Stimulated activated CD8-positive, alpha-beta memory T cell treated with anti-CD3 and anti-CD28 coated beads, Interleukin-7, amount 100 ng/mL, for 1 hour (primary cell): ENCODE results near the gene GABRA1.

Experiments
- DNase-seq, 2 donors: peaks; one replicate each; pipeline ENCODE4 v3.0.0-alpha.2; 2020; ENCODE audit warnings: low read depth in 2 of 2

The GABRA1 gene

DNA sequence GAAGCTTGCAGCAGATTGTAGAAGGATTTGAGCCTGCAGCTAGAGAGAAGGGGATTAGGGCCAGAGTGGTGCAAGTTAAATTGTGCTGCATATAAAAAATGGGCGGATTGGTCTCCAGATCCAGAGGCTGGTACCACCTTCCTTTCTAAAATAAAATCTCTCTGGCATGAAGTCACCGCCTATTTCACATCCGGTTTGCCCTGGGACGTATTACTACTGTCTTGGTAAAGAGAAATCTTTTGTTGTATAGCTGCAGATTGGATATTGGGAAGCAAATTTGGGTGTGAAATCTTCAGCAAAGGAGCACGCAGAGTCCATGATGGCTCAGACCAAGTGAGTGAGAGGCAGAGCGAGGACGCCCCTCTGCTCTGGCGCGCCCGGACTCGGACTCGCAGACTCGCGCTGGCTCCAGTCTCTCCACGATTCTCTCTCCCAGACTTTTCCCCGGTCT, at the start of gene GABRA1:
Gene GABRA1, plus strand, starts transcription at position 180 of the 451 bp plus-strand sequence. CDS start 2,691 bp downstream, outside the sequence.
- no peak for DNase-seq

DNA sequence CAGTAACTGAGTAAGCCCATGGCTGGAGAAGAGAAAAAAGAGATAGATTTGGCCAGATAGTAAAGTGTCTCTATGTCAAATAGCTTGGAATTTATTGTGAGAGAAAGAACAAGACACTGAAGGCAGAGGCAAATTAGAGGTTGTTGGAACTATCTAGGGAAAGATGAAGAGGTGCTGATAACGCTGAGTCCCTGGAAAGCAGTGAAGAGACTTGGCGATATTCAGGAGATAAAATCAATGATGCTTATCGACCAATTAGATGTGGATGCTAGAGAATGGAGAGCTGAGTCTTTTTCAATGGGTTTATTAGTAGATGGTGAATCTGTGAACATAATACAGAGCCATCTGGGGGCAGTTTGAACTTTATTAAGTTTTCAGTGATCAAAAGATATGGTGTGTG, 48.6 kb upstream of the GABRA1 start:
- DNase-seq, result no peak

DNA sequence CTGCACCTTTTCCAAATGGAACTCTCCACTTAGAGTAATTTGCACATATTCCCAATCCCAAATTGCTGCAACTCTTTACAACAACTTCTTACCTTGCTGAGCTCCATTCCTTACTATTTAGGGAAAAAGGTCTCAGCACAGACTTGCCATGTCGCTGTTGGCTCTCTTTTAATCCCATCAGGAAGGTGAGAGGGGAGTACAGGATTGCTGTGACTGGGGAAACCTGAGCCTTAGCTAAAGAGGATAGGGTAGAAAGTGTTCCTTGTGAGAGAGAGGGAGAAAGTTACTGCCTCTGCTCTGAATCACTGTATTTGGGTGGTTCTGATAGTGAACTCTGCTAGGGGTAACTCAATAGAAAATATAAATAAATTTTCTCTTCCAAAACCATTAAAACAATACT, 43.7 kb upstream of the GABRA1 start:
- no peak for DNase-seq

DNA sequence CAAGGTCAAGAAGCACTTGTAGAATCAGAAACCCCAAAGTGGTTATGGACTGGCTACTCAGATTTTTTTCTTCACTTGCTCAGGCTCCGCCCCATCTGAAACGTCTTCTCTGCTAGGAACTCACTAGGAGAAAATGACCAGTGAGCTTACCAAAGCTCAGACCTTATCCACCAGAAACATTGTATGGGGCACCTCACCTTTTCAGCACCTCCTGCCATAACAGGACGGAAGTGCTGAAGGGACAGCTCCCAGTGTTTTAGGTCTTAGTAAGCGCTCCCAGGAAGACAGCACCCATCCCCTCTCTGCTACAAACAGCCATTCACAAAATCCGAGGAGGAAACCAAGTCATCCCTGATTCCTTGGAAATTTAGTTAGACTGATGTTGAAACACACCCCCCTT, 1.2 kb upstream of the GABRA1 start:
- no peak for DNase-seq

DNA sequence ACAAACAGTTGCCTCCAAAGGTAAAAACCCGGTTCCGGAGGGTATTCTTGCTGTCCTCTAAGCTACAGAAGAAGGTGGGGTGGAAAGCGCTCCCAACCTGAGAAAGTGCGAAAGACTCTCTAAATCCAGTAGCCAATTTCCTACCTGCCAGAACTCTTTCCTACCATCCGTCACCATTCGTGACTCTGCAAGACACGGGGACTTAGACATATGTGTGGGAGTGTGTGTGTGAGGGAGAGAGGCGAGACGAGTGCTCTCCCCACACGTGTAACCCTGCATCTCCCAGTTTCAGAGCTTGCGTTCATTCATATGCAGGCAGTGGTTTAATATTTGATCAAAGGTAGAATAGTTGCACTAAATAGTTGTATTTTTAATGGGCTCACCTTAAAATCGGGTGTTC, 473 bp upstream of the GABRA1 start:
- DNase-seq, result no peak

DNA sequence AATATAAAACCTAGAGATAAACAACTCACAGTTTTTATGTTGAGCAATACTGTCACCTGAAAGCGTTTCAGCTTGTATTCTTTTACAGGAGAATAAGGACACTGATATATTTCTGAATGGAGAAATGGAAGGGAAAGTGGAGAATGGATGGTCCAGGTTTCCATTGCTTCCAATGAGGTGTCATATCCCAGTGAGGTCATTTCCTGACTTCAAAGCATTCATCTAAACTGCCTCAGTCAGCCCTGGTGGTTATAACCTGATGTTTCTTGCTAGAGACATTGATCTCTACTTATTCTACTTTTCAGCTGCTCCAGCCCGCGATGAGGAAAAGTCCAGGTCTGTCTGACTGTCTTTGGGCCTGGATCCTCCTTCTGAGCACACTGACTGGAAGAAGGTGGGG, 2.6 kb downstream of the GABRA1 start:
- DNase-seq, result no peak

DNA sequence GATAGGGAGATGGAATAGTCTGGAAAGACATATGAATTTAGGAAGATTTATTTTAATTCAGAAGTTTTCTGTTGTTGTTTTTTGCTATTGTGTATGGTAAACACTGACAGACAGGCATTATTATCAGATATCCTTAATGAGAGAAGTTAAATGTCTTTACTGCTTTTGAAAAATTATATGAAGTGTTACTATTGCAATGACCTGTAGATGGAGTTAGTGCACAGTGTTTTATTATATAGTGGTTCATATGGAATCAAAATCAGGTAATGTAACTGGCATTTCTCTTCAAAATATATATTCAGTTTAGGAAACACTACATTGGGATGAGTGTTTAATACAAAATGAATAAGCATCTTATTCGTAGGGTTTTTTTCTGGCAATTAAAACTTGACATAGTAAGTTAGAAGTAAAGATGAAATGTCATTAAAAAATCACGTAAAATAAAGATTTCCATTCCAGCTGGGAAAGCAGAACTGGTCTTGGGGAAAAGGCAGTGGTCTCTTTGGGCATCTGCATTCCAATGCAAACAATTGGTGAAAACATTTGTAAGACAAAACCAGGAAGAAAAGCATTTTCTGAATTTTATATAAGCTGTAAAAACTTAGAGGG, 3.9 kb downstream of the GABRA1 start:
- DNase-seq, result no peak

DNA sequence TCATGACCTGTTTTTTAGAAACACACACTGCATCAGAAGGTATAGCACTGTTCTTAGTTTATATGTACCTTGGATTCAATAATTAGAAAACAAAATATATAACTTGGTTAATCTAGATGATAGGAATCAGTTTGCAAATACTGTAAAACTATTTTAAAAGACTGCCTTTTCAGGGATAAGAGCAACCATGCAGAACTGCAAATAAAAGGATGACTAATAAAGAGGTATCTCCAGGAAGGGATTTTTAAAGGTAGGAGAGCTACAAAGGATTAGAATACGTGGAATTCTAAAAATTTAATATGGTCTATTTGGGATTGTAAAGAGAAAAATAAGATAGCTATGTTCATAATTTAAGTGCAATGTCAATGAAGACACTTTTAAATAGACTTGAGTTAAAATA, 9.4 kb downstream of the GABRA1 start:
- DNase-seq, result no peak

DNA sequence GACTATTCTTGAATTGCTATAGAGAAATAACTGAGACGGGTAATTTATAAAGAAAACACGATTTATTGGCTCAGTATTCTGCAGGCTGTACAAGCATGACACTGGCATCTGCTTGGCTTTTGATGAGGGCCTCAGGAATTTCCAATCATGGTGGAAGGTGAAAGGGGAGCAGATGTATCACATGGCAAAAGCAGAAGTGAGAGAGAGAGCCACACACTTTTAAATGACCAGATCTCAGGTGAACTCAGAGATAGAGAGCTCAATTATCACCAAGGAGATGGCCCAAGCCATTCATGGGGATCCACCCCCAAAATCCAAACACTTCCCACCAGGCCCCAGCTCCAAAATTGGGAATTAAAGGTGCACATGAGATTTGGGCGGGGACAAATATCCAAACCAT, 15.3 kb downstream of the GABRA1 start:
- DNase-seq, result no peak

DNA sequence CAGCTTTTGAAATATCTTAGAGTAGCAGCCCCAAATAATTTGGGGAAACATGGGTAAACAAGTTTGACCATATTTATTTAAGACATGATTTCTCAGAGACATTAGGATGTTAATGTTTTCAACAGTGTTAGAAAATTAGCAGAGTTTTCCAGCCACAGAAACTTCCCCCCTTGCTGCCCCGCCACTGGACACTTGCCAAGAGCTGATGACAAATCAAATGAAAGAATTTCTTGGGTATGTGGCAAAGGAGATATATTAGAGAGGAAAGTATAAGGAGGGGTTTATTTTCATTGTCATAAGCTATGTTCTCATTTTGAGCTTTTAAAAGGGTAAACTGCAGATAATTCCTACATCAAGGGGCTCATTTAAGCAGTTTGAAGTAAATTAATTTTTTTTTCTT, 15.9 kb downstream of the GABRA1 start:
- no peak for DNase-seq

DNA sequence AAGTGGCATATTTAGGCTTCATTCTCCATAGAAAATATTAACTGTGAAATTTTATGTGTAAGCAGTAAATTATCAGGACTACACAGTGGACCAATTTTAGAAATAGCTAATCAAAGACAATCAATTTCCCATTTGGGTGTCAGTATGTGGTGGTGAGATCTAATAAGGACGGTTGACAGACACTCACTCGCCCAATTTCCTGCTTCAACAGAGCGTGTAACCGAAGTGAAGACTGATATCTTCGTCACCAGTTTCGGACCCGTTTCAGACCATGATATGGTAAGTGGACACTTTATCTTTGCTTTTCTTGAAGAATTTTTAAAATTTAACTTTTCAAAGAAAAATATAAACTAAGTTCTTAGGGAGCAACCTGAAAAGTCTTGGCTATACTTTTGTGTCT, 17.6 kb downstream of the GABRA1 start:
- no peak for DNase-seq

DNA sequence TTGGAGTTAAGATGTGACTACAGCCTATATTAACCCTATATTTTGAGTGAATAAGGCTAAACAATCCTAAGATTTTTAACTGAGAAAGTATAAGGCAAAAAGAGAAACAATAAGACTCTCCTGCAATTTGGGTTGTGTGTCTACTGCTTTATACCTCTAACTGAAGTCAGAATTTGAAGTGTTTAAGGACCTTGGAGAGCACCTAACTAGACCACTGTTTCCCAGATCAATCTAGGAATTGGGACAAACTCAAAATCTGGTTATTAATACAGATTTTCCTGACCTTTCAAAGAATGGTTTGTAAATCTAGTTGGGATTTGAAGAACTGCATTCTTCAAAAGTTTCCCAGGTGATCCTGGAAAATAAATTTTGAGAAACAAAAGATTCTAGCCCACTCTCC, 42.1 kb downstream of the GABRA1 start:
- no peak for DNase-seq

DNA sequence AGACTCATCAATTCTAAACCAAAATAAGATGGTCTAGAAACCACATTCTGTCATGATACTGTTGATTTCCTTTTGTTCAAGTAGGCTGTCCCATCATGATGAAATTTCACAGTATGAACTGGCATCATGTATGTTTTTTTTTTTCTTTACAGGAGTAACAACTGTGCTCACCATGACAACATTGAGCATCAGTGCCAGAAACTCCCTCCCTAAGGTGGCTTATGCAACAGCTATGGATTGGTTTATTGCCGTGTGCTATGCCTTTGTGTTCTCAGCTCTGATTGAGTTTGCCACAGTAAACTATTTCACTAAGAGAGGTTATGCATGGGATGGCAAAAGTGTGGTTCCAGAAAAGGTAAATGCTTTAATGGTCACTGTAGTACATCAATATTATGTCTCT, 47.6 kb downstream of the GABRA1 start:
- no peak for DNase-seq

DNA sequence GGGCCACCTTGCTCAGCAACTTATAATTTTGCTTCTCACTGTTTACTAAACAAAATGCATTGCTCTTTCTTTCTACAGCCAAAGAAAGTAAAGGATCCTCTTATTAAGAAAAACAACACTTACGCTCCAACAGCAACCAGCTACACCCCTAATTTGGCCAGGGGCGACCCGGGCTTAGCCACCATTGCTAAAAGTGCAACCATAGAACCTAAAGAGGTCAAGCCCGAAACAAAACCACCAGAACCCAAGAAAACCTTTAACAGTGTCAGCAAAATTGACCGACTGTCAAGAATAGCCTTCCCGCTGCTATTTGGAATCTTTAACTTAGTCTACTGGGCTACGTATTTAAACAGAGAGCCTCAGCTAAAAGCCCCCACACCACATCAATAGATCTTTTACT, 49.1 kb downstream of the GABRA1 start:
- DNase-seq, result no peak

DNA sequence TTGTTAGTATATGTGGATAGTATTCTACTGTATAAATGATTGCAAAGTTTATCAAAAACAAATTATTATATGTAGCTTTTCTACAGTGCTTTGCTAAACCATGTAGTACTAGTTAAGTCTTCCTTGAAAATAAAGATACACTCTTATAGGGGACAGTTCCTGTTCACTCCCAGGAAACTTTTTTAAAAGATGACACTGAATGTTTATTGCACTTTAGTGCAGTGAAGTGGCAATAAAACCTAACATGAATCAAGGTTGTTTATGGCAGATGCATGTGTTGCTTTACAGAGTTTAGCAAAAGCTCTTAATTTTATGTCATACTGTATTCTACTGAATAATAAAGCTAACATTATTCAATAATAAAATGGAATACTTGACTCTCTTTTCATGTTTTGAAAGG, 51.7 kb downstream of the GABRA1 start:
- DNase-seq, result no peak

DNA sequence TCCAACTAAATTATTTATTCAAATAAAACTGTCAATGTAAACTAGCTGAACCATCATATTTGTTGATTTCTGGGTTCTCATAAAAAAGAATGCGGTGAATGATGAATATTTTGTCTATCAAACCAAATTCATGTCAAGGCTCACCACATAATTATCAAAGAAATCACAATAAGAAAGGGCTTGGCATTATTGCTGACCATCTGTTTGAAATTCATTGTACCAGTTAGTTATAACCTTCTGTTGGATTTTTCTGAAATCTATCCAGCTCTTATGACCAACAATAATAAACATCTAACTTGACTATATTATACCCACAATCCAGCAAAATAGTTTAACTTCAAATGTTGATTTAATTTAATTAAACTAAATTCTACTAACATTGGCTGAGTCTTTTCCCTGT, 53.1 kb downstream of the GABRA1 start:
- no peak for DNase-seq

DNA sequence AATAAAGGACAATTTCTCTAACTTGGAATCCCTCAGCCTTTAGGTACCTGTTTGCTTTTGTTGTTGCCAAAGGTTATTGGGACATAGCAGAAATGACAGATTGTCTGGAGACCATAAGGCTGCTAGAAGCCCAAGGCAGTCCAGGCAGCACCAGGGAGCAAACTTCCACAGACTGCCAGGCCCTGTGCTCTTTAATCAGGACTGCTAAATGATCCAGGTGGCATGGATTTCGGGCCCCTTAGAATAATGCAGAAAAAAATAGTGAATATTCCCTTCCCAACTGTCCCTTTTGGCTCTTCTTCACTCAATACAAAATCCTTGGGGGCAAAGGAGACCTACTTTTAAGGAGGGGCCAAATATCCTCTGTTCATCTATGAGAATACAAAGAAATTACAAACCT, 73.9 kb downstream of the GABRA1 start:
- DNase-seq, result no peak

DNA sequence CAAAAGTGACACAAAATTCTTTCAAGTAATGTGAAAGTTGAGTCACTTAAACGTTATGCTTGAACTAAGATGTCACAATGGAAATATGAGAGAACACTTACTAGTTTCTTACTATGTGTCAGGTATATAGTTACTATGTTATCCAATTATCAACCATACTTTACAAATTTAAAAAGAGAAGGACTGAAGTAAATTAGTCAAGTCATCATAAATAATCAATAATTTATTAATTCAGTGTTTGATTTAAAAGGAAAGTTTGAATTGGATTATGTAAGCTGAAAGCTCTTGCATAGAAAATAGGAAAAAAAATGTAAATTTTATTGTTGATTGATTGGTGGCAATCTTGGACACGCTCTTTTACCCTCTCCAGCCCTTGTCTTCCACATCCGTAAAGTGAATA, 76.3 kb downstream of the GABRA1 start:
- no peak for DNase-seq

DNA sequence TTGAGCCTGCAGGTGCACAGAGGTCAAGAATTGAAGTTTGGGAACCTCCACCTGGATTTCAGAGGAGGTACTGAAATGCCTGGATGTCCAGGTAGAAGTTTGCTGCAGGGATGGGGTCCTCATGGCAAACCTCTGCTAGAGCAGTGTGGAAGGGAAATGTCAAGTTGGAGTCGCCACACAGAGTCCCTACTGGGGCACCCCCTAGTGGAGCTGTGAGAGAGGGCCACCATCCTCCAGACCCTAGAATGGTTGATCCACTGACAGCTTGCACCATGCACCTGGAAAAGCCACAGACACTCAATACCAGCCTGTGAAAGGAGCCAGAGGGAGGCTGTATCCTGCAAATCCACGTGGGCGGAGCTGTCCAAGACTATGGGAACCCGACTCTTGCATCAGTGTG, 78.0 kb downstream of the GABRA1 start:
- DNase-seq, result no peak

DNA sequence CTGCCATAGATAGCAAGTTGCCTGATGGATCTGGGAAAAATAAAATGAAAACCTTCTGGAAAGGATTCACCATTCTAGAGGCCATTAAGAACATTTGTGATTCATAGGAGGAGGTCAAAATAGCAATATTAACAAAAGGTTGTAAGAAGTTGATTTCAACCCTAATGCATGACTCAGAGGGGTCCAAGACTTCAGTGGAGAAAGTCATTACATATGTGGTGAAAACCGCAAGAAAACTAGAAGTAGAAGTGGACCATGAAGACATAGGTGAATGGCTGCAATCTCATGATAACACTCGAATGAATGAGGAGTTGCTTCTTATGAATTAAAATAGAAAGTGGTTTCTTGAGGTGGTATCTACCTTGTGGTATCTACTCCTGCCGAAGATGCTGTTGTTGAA, 86.6 kb downstream of the GABRA1 start:
- DNase-seq, result no peak

DNA sequence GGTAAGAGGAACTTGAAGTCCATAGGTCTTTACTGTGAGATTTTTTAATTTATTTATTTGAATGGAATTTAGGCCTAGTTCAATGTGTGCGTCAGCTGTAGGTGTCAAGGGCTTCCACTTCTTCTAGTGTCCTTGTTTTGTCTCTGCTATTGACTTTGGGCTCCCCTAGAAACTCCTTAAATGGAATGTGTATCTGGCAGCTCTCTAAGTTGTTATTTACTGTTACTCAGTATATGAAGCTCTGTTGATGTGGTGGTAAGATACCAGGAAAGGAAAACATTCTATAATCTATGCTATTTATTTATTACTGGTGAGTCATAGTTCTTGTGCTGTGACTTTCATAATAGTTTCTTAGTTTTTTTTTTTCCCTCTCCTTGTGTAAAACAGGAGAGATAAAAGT, 97.1 kb downstream of the GABRA1 start:
- no peak for DNase-seq

DNA sequence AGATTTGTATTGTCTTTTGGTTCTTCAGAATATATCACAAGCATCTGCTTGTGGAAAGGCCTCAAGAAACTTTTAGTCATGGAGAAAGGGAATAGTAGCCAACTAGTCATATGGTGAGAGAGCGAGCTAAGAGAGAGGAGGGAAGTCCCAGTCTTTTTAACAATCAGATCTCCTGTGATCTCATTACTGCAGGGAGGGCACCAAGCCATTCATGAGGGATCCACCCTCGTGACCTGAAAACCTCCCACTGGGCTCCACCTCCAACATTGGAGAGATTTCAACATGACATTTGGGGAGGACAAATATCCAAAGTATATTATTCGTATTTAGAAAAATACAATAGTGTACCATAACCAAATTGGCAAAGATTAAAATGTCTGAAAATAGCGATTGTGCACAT, 99.0 kb downstream of the GABRA1 start:
- no peak for DNase-seq
